ENCODE results near the gene DIAPH1.
"Not testable (repeated sequence)": the region's sequence is repeated elsewhere in the genome, so short reads cannot be mapped to it uniquely, and the experiment has no call there.

DNA sequence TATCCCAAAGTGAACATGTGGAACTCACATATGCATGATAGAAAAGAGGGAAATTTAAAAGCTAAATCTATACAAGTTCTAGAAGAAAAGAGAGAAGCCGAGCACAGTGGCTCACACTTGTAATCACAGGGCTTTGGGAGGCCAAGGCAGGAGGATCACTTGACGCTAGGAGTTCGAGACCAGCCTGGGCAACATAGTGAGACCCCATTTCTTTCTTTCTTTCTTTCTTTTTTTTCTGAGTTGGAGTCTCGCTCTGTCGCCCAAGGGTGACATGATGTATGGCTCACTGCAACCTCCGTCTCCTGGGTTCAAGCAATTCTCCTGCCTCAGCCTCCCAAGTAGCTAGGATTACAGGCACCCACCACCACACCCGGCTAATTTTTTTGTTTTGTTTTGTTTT, 8.9 kb downstream of the DIAPH1 start:
- not testable (repeated sequence) for TF ChIP-seq MYC (IDR thresholded peaks at IDR 0.05; ENCODE audit: low read depth, low read length); POLR2A (IDR thresholded peaks at IDR 0.05; ENCODE audit: extremely low read depth, insufficient read length)
